ENCODE results near the gene GRM7.

DNA sequence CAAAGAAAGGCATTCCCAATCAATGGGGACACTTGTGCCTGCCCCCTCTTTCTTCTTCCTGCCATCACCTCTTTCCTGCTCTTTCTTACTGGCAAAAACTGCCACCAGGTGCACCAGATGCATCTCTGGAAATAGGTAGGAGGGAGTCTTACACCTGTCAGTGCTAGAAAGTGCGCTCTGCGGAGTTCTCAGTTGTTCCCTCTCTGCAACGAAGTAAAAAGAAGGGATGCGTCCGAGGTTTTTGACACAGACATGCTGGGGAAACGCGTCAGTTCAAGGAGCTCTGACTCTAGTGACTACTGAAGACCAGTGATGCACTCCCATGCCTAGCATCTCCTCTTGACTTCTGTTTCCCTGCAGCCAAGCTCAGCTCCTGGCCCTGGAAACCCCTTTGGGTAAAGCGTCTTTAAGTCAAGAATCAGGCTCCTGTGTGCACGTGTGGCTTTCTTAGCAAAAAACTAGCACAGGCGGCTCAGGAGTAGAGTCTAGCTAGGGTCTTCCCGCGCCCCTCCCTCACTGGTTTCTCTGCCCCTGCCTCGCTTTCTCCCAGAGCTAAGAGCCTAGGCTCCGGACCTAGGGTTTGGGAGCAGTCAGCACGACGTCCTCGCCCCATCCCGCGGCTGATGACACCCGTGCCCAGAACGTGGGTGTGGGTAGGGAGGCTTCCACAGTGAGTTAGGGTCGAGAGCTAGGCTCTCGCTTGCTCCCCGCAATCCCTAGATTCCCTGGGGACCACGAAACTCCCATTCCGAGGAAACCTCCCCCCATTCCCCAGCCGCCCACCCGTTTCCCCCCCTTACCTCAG lies 564 bp upstream of the GRM7 start:
- TF ChIP-seq SIN3A (IDR thresholded peaks at IDR 0.05; ENCODE audit: borderline replicate concordance, insufficient read depth, low read length) (no peak), POLR2AphosphoS5 (IDR thresholded peaks at IDR 0.05; ENCODE audit: low read depth, low read length) (no peak)
- TF ChIP-seq, protein P1, sequence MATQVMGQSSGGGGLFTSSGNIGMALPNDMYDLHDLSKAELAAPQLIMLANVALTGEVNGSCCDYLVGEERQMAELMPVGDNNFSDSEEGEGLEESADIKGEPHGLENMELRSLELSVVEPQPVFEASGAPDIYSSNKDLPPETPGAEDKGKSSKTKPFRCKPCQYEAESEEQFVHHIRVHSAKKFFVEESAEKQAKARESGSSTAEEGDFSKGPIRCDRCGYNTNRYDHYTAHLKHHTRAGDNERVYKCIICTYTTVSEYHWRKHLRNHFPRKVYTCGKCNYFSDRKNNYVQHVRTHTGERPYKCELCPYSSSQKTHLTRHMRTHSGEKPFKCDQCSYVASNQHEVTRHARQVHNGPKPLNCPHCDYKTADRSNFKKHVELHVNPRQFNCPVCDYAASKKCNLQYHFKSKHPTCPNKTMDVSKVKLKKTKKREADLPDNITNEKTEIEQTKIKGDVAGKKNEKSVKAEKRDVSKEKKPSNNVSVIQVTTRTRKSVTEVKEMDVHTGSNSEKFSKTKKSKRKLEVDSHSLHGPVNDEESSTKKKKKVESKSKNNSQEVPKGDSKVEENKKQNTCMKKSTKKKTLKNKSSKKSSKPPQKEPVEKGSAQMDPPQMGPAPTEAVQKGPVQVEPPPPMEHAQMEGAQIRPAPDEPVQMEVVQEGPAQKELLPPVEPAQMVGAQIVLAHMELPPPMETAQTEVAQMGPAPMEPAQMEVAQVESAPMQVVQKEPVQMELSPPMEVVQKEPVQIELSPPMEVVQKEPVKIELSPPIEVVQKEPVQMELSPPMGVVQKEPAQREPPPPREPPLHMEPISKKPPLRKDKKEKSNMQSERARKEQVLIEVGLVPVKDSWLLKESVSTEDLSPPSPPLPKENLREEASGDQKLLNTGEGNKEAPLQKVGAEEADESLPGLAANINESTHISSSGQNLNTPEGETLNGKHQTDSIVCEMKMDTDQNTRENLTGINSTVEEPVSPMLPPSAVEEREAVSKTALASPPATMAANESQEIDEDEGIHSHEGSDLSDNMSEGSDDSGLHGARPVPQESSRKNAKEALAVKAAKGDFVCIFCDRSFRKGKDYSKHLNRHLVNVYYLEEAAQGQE (IDR thresholded peaks at IDR 0.05; ENCODE audit: insufficient read depth in 1 of 2, low read depth in 2 of 2, low read length in 2 of 2): no peak

All from PFSK-1 (cell line).